GM12891 (cell line): ENCODE data around the gene MBOAT2.

ENCODE experiments used
- POLR2A ChIP-seq: IDR thresholded peaks from 2 replicates; pipeline ENCODE4 v1.6.1; 2011; ENCODE audit warnings: low read depth, low read length, control low read depth
- POLR2AphosphoS5 ChIP-seq: IDR thresholded peaks from 2 replicates; pipeline ENCODE4 v1.6.1; 2011; ENCODE audit warnings: low read depth, low read length, control low read depth

- TF ChIP-seq POLR2AphosphoS5 (no peak), POLR2A (no peak)
These were observed 29.2 kb upstream of the MBOAT2 start for GRCh38 chr2:9032536-9033255.
